Right atrium auricular region (tissue), 2 donors: ENCODE results near the gene UFSP1. TPM values are rescaled to one million over a fixed set of nuclear protein-coding genes. Genes with fewer than 3 reads are reported as not detected.

Source experiments
- DNase-seq: peaks from one replicate; pipeline ENCODE4 v3.0.0-alpha.2; 2019; ENCODE audit warnings: low spot score
- H3K27ac ChIP-seq, 2 donors: fragments of 200-600 bp; sonication (generic); 1 replicate in 1 of 2; 2 replicates in 1 of 2; pipeline ENCODE4 v1.5.1; 2016 to 2019
- H3K27me3 ChIP-seq, 2 donors: fragments of 200-600 bp; sonication (generic); one replicate each; pipeline versions ENCODE4 v1.5.1 to v1.6.0; 2017 to 2019
- H3K36me3 ChIP-seq: fragments of 200-600 bp; sonication (generic); one replicate; pipeline ENCODE4 v1.5.1; 2016
- H3K4me1 ChIP-seq, 2 donors: fragments of 200-600 bp; sonication (generic); one replicate each; pipeline versions ENCODE4 v1.5.1 to v1.6.0; 2017 to 2019
- H3K4me3 ChIP-seq, 2 donors: fragments of 200-600 bp; sonication (generic); 1 replicate in 1 of 2; 2 replicates in 1 of 2; pipeline ENCODE4 v1.5.1; 2017 to 2019; ENCODE audit warnings: mild to moderate bottlenecking in 1 of 2, moderate library complexity in 1 of 2
- H3K9me3 ChIP-seq, 2 donors: fragments of 200-600 bp; sonication (generic); one replicate each; pipeline ENCODE4 v1.5.1; 2019
- CTCF ChIP-seq, 2 donors: fragments of 200-600 bp; sonication (generic); IDR thresholded peaks; one replicate each; pipeline ENCODE4 v1.5.1; 2019; ENCODE audit warnings: antibody characterized with exemption in 2 of 2
- total RNA-seq, 2 donors: library from RNA; depleted of rRNA; stranded (reverse); fragments of >200 nt; gene quantifications; one replicate each; pipeline ENCODE4 v1.1.0, GENCODE V29; 2016

Gene UFSP1
- total RNA-seq, 2 donors from 2014 or later: 3.0 to 3.7 TPM

GRCh38 chr7:100887516-100888290 lies 1.8 kb downstream of the UFSP1 start:
- Histone ChIP-seq H3K27ac (no peak overlapping the region), H3K4me3 (no peak overlapping the region), H3K4me1 (peaks cover 0 to 38% of the 10 kb centered on the region in 2 donors), H3K27me3 (peaks cover 0 to 3% of the 10 kb centered on the region in 2 donors), H3K9me3 (no peaks in the 10 kb centered on the region), H3K36me3 (peaks cover 62% of the 10 kb centered on the region)
- DNase-seq: no peak
- no peak for TF ChIP-seq CTCF (IDR thresholded peaks at IDR 0.05)

DNA sequence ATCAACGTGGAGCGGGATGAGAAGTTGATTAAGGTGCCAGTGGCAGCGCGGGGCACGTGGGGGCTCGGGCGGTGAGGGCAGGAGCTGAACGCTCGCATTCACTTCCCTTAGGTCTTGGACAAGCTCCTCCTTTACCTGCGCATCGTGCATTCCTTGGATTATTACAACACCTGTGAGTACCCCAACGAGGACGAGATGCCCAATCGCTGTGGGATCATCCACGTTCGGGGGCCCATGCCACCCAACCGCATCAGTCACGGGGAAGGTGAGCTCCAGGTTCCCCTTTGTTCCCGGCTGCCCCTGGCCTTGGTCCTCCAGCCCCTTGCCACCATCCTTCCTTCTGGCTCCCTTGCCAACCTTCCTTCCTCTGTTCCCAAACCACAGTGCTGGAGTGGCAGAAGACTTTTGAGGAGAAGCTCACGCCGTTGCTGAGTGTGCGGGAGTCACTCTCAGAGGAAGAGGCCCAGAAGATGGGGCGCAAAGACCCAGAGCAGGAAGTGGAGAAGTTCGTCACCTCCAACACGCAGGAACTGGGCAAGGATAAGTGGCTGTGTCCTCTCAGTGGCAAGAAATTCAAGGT lies 2.5 kb downstream of the UFSP1 start:
- TF ChIP-seq CTCF (IDR thresholded peaks at IDR 0.05): no peak
- H3K27ac ChIP-seq: no peak overlapping the region
- no peak for DNase-seq
- H3K4me3 ChIP-seq: no peak overlapping the region
- H3K27me3 ChIP-seq: peaks cover 0 to 3% of the 10 kb centered on the region in 2 donors
- H3K36me3 ChIP-seq: peaks cover 69% of the 10 kb centered on the region
- H3K9me3 ChIP-seq: no peaks in the 10 kb centered on the region
- peaks cover 0 to 38% of the 10 kb centered on the region in 2 donors for H3K4me1 ChIP-seq

DNA sequence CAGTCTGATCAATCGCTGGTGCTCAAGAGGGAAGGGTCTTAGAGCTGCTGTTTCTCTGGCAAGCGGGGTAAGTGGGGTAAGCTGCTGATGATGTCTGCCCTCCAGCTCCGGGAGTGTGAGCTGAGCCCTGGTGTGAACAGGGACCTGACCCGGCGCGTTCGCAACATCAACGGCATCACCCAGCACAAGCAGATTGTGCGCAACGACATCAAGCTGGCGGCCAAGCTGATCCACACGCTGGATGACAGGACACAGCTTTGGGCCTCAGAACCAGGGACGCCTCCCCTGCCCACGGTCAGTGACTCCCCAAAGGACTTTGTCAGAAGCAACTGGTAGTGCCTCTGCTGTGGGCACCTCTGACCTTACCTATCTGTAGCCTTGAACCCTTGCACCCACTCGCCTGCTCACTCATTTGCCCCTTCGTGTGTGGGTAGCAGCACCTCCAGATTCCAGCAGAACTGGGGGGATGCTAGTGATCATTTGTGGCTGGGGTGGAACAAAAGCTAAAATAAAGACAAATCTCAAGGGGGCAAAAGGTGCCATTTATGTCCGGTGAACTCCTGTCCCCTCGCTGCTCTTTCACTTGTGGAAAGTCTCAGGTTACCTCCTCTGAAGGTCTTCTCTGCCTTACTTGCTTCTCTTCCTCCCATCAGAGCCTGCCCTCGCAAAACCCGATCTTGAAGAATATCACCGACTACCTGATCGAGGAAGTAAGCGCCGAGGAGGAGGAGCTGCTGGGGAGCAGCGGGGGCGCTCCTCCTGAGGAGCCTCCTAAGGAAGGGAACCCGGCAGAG lies 3.2 kb downstream of the UFSP1 start:
- no peak overlapping the region for H3K27ac ChIP-seq
- H3K4me1 ChIP-seq: peaks cover 0 to 38% of the 10 kb centered on the region in 2 donors
- DNase-seq: no peak
- H3K27me3 ChIP-seq: peaks cover 0 to 3% of the 10 kb centered on the region in 2 donors
- H3K36me3 ChIP-seq: peaks cover 76% of the 10 kb centered on the region
- no peak for TF ChIP-seq CTCF (IDR thresholded peaks at IDR 0.05)
- H3K9me3 ChIP-seq: no peaks in the 10 kb centered on the region
- H3K4me3 ChIP-seq: no peak overlapping the region

DNA sequence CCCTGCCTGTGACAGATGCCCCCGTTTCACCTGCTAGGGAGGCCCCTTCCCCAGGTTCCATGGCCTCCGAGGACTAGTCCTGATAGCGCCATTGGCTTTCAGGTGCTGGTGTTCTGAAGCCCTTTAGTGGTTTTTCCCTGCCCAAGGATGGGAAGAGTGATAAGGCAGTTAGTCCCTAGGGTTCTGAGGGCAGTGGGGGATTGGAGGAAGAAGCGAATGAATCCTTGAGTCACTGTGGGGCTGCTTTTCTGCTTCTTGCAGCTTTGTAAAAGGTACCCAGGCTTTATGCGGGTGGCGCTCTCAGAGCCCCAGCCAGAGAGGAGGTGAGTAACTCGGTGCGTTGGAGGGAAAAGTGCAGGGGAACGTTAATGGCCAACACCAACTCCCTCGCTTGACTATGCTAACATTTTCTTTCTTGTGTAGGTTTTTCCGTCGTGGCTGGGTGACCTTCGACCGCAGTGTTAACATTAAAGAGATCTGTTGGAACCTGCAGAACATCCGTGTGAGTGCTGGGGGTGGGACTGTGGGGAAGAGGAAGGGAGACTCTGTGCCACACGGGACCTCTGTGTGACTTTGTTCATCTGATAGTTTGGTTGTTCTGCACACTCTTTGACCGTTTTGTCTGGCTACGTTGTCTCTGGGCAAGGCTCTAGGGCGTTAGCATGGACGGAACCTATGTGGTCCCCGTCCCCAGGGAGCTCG lies 3.9 kb downstream of the UFSP1 start:
- TF ChIP-seq CTCF (IDR thresholded peaks at IDR 0.05): no peak
- no peak for DNase-seq
- Histone ChIP-seq H3K36me3 (peaks cover 83% of the 10 kb centered on the region), H3K9me3 (no peaks in the 10 kb centered on the region), H3K4me1 (peaks cover 0 to 33% of the 10 kb centered on the region in 2 donors), H3K27me3 (no peaks in the 10 kb centered on the region), H3K4me3 (no peak overlapping the region), H3K27ac (no peak overlapping the region)

DNA sequence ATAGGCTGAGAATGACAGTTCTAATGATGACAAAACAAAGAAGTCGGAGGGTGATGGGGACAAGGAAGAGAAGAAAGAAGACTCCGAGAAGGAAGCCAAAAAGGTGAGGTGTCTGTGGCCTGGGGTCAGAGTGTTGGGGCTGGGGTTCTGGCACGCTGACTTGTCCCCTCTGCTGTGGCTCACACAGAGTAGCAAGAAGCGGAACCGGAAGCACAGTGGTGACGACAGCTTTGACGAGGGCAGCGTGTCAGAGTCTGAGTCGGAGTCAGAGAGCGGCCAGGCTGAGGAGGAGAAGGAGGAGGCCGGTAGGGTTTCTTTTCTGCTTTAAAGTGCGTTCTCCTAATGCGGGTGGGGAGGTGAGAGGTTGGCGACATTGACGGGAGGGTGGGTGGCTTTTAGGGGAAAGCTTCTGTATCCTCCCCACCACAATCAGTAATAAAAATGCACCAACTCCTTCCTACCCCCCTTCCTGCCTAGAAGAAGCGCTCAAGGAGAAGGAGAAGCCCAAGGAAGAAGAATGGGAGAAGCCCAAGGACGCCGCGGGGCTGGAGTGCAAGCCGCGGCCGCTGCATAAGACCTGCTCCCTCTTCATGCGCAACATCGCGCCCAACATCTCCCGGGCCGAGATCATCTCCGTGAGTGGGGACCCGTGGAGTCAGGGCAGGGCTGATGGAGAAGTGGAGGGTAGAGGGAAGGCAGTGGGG lies 4.6 kb downstream of the UFSP1 start:
- Histone ChIP-seq H3K4me1 (peaks cover 0 to 33% of the 10 kb centered on the region in 2 donors), H3K36me3 (peaks cover 85% of the 10 kb centered on the region), H3K27me3 (no peaks in the 10 kb centered on the region), H3K4me3 (no peak overlapping the region), H3K27ac (no peak overlapping the region), H3K9me3 (no peaks in the 10 kb centered on the region)
- no peak for TF ChIP-seq CTCF (IDR thresholded peaks at IDR 0.05)
- no peak for DNase-seq
